SK-N-SH treated with all-trans-retinoic acid at 6 μM for 48 hours (cell line): Measurements from ENCODE around the gene OPRM1.

Experiments used
- ARNTL ChIP-seq: fragments of 450-650 bp; formaldehyde crosslinking; IDR thresholded peaks from 2 replicates; pipeline ENCODE4 v1.5.0; 2020; ENCODE audit warnings: low read depth, mild to moderate bottlenecking, moderate library complexity, borderline replicate concordance
- CREB5 ChIP-seq: fragments of 250-450 bp; sonication (Bioruptor Pico); IDR thresholded peaks from 2 replicates; pipeline ENCODE4 v1.5.1; 2020; ENCODE audit warnings: low read depth, mild to moderate bottlenecking, moderate library complexity
- CSRNP3 ChIP-seq: fragments of 250-450 bp; sonication (Bioruptor Pico); IDR thresholded peaks from 2 replicates; pipeline ENCODE4 v1.5.1; 2021; ENCODE audit warnings: mild to moderate bottlenecking, moderate library complexity
- ESRRG ChIP-seq: fragments of 250-450 bp; sonication (Bioruptor Pico); IDR thresholded peaks from 2 replicates; pipeline ENCODE4 v1.6.1; 2021; ENCODE audit warnings: mild to moderate bottlenecking
- GLIS3 ChIP-seq: fragments of 250-450 bp; sonication (Bioruptor Pico); IDR thresholded peaks from 2 replicates; pipeline ENCODE4 v1.5.0; 2020; ENCODE audit warnings: mild to moderate bottlenecking, moderate library complexity
- PATZ1 ChIP-seq: fragments of 250-450 bp; sonication (Bioruptor Pico); IDR thresholded peaks from 2 replicates; pipeline ENCODE4 v1.8.0; 2020; ENCODE audit warnings: mild to moderate bottlenecking, moderate library complexity, borderline replicate concordance
- RARB ChIP-seq: fragments of 250-450 bp; sonication (Bioruptor Pico); IDR thresholded peaks from 2 replicates; pipeline ENCODE4 v1.8.0; 2021; ENCODE audit warnings: mild to moderate bottlenecking, moderate library complexity
- ZC3H10 ChIP-seq: fragments of 250-450 bp; sonication (Bioruptor Pico); IDR thresholded peaks from 2 replicates; pipeline ENCODE4 v1.5.1; 2021; ENCODE audit warnings: mild to moderate bottlenecking, moderate library complexity
- ZFP3 ChIP-seq: fragments of 250-450 bp; sonication (Bioruptor Pico); IDR thresholded peaks from 2 replicates; pipeline ENCODE4 v1.5.0; 2020; ENCODE audit warnings: mild to moderate bottlenecking, moderate library complexity
- ZNF8 ChIP-seq: fragments of 450-650 bp; formaldehyde crosslinking; IDR thresholded peaks from 2 replicates; pipeline ENCODE4 v1.5.0; 2020; ENCODE audit warnings: mild to moderate bottlenecking, moderate library complexity

GRCh38 chr6:154213782-154214181 is 174.7 kb downstream of the OPRM1 start:
- TF ChIP-seq RARB (no peak), ZC3H10 (CRISPR knock-in tag) (no peak), ZNF8 (CRISPR knock-in tag) (no peak), CSRNP3 (no peak), PATZ1 (CRISPR knock-in tag) (no peak), ZFP3 (CRISPR knock-in tag) (no peak), GLIS3 (CRISPR knock-in tag) (no peak), CREB5 (CRISPR knock-in tag) (no peak), ESRRG (no peak), ARNTL (CRISPR knock-in tag) (no peak)
